Breast epithelium (tissue), 4 donors: Measurements from ENCODE around the gene PCDHGB5. TPM values are rescaled to one million over a fixed set of nuclear protein-coding genes. Genes with fewer than 3 reads are reported as not detected.
A peak's percentile ranks its signal among the peaks of the same experiment; 100 is the strongest.
"Not testable (repeated sequence)": the region's sequence is repeated elsewhere in the genome, so short reads cannot be mapped to it uniquely, and the experiment has no call there.

Source experiments
- DNase-seq, 2 donors: peaks; one replicate each; pipeline ENCODE4 v3.0.0-alpha.2; 2019; ENCODE audit warnings: low spot score in 2 of 2
- H3K27ac ChIP-seq, 2 donors: fragments of 200-600 bp; sonication (generic) in 1 of 2; one replicate each; pipeline ENCODE4 v1.5.1; 2016 to 2019; ENCODE audit warnings: mild to moderate bottlenecking in 1 of 2
- H3K27me3 ChIP-seq, 2 donors: fragments of 200-600 bp; sonication (generic) in 1 of 2; one replicate each; pipeline versions ENCODE4 v1.5.1 to v1.6.0; 2017 to 2019; ENCODE audit warnings: control low read depth in 1 of 2, mild to moderate bottlenecking in 1 of 2
- H3K36me3 ChIP-seq: fragments of 200-600 bp; one replicate; pipeline ENCODE4 v1.5.1; 2019
- H3K4me1 ChIP-seq, 2 donors: fragments of 200-600 bp; sonication (generic); one replicate each; pipeline ENCODE4 v1.5.1; 2016 to 2019; ENCODE audit warnings: control low read depth in 1 of 2
- H3K4me3 ChIP-seq, 3 donors: fragments of 200-600 bp; sonication (generic); 1 replicate in 2 of 3; 2 replicates in 1 of 3; pipeline ENCODE4 v1.5.1; 2016 to 2019; ENCODE audit warnings: mild to moderate bottlenecking in 3 of 3, moderate library complexity in 2 of 3
- H3K9me3 ChIP-seq, 2 donors: fragments of 200-600 bp; sonication (generic) in 1 of 2; one replicate each; pipeline ENCODE4 v1.5.1; 2016 to 2019; ENCODE audit warnings: control low read depth in 1 of 2
- CTCF ChIP-seq, 3 donors: fragments of 450-650 bp; IDR thresholded peaks; one replicate each; pipeline ENCODE4 v1.5.1; 2016 to 2017; ENCODE audit warnings: antibody characterized with exemption in 3 of 3, mild to moderate bottlenecking in 3 of 3, moderate library complexity in 3 of 3
- POLR2A ChIP-seq: fragments of 450-650 bp; IDR thresholded peaks from one replicate; pipeline ENCODE4 v1.6.1; 2016; ENCODE audit warnings: antibody characterized with exemption, mild to moderate bottlenecking, moderate library complexity
- POLR2AphosphoS5 ChIP-seq, 3 donors: sonication (generic); formaldehyde crosslinking; IDR thresholded peaks; one replicate each; pipeline ENCODE4 v1.6.1; 2017; ENCODE audit warnings: antibody characterized with exemption in 3 of 3
- intact Hi-C: fragments of 100-400 bp; cut with DNase I; formaldehyde crosslinking; loops from one replicate; pipeline ENCODE4 v1.15.1; 2023; ENCODE audit warnings: low total_unique reads
- total RNA-seq, 3 donors: library from RNA; depleted of rRNA; stranded (reverse); fragments of >200 nt; gene quantifications; one replicate each; pipeline ENCODE4 v1.1.0, GENCODE V29; 2016

The PCDHGB5 gene
- total RNA-seq, 3 donors from 2014 or later, result 7.5 to 20.6 (median 19.8) TPM

GRCh38 chr5:141422742-141423291 lies 25.1 kb downstream of the PCDHGB5 start:
- no peak for TF ChIP-seq POLR2A
- DNase-seq, result no peak
- intact Hi-C loops, result loop anchor here (10.0 kb wide), 1 partner anchor 132 kb away; no protein-coding TSS in a partner anchor

GRCh38 chr5:141427783-141428426 lies 30.2 kb downstream of the PCDHGB5 start:
- intact Hi-C loops, result loop anchor here (10.0 kb wide), 1 partner anchor 127 kb away; no protein-coding TSS in a partner anchor
- no peak overlapping the region for H3K27ac ChIP-seq
- H3K4me3 ChIP-seq, result peak overlapping the region in 1 of 3 donors; percentile 34
- no peak for TF ChIP-seq CTCF (IDR thresholded peaks at IDR 0.05)
- no peak for TF ChIP-seq POLR2AphosphoS5 (IDR thresholded peaks at IDR 0.05)
- no peak for TF ChIP-seq POLR2A
- H3K36me3 ChIP-seq, result no peaks in the 10 kb centered on the region
- no peaks in the 10 kb centered on the region for H3K27me3 ChIP-seq
- peaks cover 91 to 99% of the 10 kb centered on the region in 2 donors for H3K9me3 ChIP-seq
- no peak for DNase-seq
- H3K4me1 ChIP-seq, result no peaks in the 10 kb centered on the region

More at GRCh38 chr5:141422742-141423291, 25.1 kb downstream of the PCDHGB5 start:
- H3K27me3 ChIP-seq, result no peaks in the 10 kb centered on the region
- peak overlapping the region in 1 of 3 donors; percentile 26 for H3K4me3 ChIP-seq
- H3K36me3 ChIP-seq, result no peaks in the 10 kb centered on the region
- peaks cover 93 to 100% of the 10 kb centered on the region in 2 donors for H3K9me3 ChIP-seq
- H3K4me1 ChIP-seq, result no peaks in the 10 kb centered on the region
- H3K27ac ChIP-seq, result no peak overlapping the region

GRCh38 chr5:141430332-141431113 lies 32.8 kb downstream of the PCDHGB5 start, which contains the start of gene PCDHGA12:
Gene PCDHGA12, plus strand, starts transcription at chr5:141430507. Its CDS starts 253 bp downstream, at chr5:141430760.
- Histone ChIP-seq H3K9me3 (peaks cover 88 to 99% of the 10 kb centered on the region in 2 donors), H3K27ac (no peak within 1 kb of the TSS), H3K4me1 (no peaks in the 10 kb centered on the region), H3K27me3 (no peaks in the 10 kb centered on the region), H3K36me3 (no peaks in the 10 kb centered on the region), H3K4me3 (peak within 1 kb of the TSS; percentile 26 to 48 (median 36))
- no peak for DNase-seq
- TF ChIP-seq POLR2AphosphoS5 (IDR thresholded peaks at IDR 0.05) (no peak), CTCF (IDR thresholded peaks at IDR 0.05) (no peak), POLR2A (no peak)
- intact Hi-C loops, result no loop called here

GRCh38 chr5:141431286-141431685 lies 33.5 kb downstream of the PCDHGB5 start:
- H3K4me3 ChIP-seq, result peak overlapping the region; percentile 26 to 48 (median 36)
- H3K9me3 ChIP-seq, result peaks cover 86 to 99% of the 10 kb centered on the region in 2 donors
- intact Hi-C loops, result no loop called here
- no peaks in the 10 kb centered on the region for H3K4me1 ChIP-seq
- no peak for TF ChIP-seq CTCF (IDR thresholded peaks at IDR 0.05)
- no peak for TF ChIP-seq POLR2A
- TF ChIP-seq POLR2AphosphoS5 (IDR thresholded peaks at IDR 0.05), result no peak
- no peaks in the 10 kb centered on the region for H3K36me3 ChIP-seq
- H3K27me3 ChIP-seq, result no peaks in the 10 kb centered on the region
- DNase-seq, result no peak
- no peak overlapping the region for H3K27ac ChIP-seq

GRCh38 chr5:141432308-141432707 lies 34.6 kb downstream of the PCDHGB5 start:
- H3K4me3 ChIP-seq, result peak overlapping the region in 1 of 3 donors; percentile 48
- H3K27me3 ChIP-seq, intact Hi-C loops, H3K27ac ChIP-seq, DNase-seq, H3K36me3 ChIP-seq, H3K4me1 ChIP-seq: not testable (repeated sequence)
- H3K9me3 ChIP-seq, result peaks cover 86 to 99% of the 10 kb centered on the region in 2 donors

GRCh38 chr5:141432726-141433125 lies 35.0 kb downstream of the PCDHGB5 start:
- DNase-seq, H3K36me3 ChIP-seq, H3K27me3 ChIP-seq, H3K27ac ChIP-seq, H3K4me1 ChIP-seq, intact Hi-C loops: not testable (repeated sequence)
- Histone ChIP-seq H3K4me3 (peak overlapping the region in 1 of 3 donors; percentile 27), H3K9me3 (peaks cover 86 to 99% of the 10 kb centered on the region in 2 donors)
